Activated CD4-positive, CD25-positive, alpha-beta regulatory T cell treated with anti-CD3 and anti-CD28 coated beads, Interleukin-2, amount 50 U/mL, for 16 hours (primary cell): ENCODE results near the gene PPP2R2D.

Experiments
- DNase-seq: peaks from one replicate; pipeline ENCODE4 v3.0.0-alpha.2; 2020; ENCODE audit warnings: low read depth, low spot score

Gene PPP2R2D

GRCh38 chr10:131900350-131901152, at the start of gene PPP2R2D:
Gene PPP2R2D, plus strand, starts transcription at chr10:131901008. Its CDS starts 141 bp downstream, at chr10:131901149.
- DNase-seq, result peak; percentile 92

GRCh38 chr10:131851346-131851745, 49.5 kb upstream of the PPP2R2D start:
- no peak for DNase-seq

DNA sequence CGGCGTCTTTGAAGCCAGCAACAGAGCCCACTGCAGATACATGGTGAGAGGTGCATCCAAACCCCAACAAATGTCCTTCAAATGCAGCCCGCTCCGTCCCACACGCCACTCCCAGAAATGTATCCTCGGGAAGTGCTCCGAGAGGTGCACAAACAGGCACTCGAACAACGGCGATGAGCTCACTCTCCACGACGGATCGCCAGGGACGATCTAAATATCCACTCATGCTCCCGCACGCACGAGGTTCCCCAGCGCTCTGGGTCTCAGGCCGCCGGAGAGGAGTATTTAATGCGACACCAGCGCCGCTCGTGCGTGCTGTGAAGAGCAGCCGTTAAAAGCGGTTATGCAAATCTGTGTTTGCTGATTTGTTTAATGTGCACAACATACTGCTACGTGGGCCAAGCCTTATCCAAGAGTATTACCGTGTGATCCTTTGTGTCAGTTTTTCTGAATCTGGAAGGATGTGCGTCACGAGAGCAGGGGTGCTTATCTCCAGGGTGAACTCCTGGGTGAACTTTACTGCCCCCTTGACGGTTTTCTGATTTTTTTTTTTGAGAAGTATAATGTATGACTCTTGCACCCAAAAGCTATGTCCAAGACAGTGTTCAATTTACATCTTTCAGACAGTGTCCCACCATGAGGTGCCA, 48.5 kb upstream of the PPP2R2D start:
- no peak for DNase-seq

DNA sequence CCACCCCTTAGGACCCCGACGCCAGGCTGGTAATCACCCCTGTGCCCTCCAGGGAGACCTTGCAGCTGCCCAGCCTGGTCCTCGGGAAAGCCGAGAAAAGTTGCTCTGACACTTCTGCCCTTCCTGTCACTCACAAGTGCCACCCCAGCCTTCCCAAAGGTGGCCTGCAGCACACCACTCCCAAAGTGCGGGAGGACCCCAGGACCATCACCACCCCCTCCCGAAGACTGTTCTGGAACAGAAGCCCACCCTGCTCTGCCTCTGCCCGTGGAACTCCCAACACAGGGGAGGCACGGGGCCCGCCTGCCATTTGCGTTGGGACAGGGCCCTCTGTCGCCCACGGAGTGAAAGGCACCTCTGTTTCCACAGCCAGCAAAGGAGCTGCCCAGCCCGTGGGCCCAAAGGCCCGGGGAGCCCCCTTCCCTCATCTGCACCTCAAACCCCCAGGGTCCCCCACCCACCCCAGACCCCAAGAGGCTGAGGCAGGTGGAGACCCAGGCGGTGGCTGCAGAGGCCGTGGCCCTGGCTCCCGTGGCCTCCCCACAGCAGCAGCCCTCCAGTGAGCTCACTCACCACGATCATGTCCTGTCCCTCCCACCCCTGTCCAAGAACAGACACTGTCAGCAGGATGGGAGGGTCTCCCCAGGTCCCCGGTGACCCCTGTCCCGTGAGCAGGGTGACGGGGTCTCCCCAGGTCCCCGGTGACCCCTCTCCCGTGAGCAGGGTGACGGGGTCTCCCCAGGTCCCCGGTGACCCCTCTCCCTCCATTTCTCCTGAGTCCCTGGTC, 47.8 kb upstream of the PPP2R2D start:
- no peak for DNase-seq

- no peak for DNase-seq
These were observed 47.2 kb upstream of the PPP2R2D start for GRCh38 chr10:131853610-131853964.

DNA sequence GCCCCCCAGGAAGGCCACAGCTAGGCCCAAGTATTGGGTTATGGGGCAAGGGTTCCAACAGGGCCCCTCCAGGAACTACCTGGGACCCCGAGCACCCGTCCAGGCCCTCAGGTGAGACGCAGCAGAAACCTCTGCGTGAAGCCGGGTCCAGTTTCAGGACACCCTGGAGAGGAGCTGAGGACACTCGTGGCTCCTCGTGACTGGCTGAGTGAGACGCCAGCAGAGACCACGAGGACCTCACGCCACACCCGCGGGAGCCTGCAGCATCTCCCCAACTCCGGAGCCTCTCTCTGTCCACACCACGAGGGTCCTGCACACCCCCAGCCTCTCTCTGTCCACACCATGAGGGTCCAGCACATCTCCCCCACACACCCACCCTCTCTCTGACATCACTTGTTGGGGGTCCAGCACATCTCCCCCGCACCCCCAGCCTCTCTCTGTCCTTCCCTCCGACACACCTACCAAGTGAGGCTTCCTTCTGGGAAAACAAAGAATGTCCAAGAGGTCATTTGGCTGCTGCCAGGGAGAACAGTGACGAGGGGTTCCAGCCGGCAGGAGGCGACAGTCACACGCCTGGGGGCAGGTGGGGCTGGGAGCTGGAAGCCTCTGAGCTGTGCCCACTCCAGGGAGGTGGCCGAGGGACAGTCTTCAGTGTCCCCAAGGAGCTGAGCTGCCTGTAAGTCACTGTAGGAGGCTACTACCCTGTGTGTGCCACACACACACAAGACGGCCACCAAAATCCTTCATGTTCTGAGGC, 46.1 kb upstream of the PPP2R2D start:
- DNase-seq, result no peak

DNA sequence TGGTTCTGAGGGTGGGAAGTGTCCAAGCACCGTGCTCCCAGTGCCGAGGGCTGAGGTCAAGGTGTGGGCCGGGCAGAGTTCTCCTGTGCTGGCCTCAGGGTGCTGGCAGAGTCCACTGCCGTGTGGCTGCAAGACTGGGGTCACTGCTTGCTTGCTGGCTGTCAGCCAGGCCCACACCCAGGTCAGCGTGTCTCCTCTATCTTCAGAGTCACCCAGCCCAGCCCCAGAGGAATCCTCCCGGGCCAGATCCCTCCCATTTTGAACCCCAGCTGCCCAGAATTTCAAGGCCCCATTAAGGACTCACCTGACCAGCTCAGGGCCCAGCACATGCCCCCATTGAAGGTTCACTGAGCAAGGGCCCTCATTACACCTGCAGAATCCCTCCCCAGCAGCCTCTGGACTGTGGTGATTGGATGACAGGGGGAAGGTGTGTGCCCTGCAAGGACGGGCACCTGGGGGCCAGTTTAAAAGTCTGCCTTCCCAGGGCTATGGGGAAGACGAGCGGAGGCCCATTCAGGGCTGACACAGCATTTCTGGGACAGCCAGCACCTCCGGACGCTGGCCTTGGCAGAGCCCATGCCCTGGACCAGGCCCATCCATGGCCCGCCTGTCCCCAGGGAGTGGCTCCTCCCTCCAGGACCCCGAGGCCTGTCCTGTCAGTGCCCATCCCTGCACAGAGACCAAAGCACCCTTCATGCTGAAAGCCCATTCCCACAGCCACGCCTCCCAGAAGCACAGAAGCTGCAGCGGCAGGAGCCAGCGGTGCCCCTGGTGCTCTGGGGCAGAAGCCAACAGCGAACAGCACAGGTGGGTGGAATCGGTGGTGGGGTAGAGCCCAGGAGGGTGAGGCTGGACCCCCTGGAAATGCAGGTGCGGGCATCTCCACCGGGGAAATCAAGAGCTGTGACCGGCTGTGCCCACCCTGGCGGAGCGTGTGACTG, 45.1 kb upstream of the PPP2R2D start:
- DNase-seq, result no peak

DNA sequence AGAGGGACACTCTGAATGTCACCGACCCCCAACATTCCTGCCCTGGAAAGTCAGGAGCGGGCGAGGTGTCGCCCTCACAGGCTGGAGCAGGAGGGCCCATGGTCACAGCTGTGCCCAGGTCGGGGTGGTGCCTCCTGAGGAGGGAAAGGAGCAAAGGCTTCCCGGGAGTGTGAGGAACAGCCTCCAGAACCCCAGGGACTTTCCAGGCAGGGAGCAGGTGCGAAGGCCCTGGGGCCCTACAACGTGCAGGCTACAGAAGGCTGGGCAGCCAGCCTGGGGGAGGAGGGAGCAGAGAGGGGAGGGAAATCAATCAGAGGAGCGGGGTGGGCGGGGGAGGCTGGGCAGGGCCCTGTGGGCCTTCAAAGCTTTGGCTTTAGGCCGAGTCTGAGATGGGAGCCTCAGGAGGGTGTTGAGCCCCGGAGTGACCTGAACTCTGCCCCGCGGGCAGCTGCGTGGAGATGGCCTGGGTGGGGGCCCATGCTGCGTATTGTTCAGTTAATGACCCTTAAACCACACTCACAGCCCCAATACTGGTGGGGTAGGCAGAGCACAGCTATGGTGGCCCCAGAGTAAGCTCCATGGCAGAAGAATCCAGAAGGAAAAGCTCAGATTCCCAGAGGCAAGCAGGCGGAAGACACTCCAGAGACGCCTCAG, 44.2 kb upstream of the PPP2R2D start:
- no peak for DNase-seq

DNA sequence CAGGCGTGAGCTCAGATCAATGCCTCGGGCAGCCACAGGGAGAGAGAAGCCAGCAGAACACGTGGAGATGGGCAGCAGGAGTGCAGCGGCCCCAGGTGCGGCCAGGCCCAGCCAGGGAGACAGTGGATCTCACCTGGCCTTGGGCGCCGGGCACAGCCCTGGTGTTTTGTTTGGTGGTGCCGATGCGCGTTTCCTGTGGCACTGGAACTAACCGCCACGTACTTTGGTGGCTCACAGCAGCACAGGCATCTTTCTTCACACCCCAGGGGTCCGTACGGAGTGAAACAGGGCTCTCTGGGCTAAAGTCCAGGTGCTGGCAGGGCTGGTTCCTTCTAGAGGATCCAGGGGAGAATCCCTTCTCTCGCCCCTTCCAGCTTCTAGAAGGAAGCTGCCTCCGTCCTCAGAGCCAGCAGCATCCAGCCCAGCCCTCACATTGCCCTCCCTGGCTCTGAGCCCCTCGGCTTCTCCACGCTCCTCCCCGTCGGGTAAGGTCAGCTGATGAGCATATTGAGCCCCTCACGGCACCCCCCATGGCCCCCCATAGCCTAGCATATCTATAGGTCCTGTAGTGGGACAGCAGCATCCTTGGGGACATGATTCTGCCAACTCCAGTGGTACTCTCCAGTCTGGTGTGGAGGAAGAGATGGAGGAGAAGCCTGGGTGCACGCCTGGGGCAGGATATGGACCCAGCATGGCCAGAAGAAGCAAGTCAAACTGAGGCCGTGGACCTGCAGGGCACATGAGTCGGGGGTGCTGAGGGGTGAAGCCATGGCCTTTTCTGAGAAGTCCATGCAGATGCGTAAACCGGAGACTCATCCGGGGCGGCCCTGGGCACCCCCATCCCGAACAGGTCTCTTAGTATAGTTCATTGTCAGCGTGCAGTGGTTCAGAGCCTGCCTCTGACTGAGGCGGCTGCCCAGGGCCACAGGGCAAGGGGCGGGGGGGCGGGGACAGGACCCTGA, 43.4 kb upstream of the PPP2R2D start:
- no peak for DNase-seq

DNA sequence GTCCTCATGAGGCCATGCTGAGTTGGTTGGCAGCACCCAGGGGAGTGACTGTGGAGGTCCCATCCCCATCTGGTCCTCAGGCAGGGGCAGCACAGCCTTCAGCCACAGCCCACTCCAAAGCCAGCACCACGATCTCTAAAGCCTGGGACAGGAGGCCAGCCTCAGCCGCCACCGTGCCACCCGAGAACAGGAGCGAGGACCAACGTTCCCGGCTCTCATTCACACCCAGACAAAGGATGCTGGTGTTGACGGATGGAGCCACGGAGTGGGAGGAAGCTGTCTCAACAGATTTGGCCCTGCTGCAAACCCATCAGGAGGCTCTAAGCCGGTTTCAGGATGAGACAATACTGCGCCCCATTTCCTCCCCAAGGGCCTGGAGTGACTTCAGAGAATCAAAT, 42.7 kb upstream of the PPP2R2D start:
- no peak for DNase-seq

GRCh38 chr10:131858583-131859340, 42.0 kb upstream of the PPP2R2D start:
- DNase-seq, result no peak

DNA sequence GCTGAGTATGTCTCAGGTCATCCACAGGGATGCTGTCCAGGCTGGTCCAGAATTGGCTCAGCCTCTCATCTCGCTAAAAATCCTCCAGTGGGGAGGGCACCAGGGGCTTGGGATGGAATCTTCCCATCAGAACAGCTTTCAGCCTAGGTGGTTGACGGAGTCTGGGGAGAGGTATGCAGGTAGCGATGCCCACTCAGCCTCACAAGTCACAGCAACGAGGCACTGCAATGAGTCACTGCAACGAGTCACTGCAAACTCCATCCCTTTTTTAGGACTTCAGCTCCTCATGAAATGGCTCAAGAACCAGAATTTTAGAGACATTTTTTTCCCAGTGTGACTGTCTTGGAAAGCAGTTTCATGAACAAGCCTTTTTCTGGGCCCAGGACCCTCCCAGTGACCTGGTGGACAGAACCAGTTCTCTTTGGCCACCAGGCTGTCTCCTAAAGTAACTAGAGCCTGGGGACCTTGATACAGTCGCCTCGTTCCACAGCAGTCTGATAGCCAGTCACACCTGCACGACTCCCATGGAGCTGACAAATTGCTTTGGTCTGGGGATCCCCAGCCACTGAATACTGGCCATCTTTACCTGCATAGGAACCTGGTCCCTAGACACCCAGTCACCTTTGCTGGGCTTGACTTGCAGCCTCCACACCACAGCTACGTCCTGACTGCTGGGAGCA, 41.3 kb upstream of the PPP2R2D start:
- DNase-seq, result no peak

GRCh38 chr10:131860311-131860710, 40.5 kb upstream of the PPP2R2D start:
- no peak for DNase-seq

- DNase-seq, result no peak
These were observed 39.9 kb upstream of the PPP2R2D start for GRCh38 chr10:131860806-131861440.

DNA sequence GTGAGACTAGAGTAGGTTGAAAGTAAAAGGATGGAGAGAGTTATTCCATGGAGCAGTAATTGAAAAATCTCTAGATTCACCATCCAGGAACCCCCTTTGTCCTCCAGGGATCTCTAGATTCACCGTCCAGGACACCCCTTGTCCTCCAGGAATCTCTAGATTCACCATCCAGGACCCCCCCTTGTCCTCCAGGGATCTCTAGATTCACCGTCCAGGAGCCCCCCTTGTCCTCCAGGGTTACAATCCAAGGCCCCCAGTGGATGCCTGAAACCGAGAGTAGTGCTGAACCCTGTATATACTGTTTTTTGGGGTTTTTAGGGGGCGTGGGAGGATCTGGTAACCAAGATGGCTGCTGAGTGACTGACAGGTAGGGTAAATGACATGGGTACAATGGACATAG, 38.3 kb upstream of the PPP2R2D start:
- no peak for DNase-seq

GRCh38 chr10:131865223-131865917, 35.4 kb upstream of the PPP2R2D start:
- DNase-seq, result no peak

- no peak for DNase-seq
These were observed 34.1 kb upstream of the PPP2R2D start for GRCh38 chr10:131866673-131867072.
